GM23338 (cell line): ENCODE results near the gene LIPM. TPM values are rescaled to one million over a fixed set of nuclear protein-coding genes. Genes with fewer than 3 reads are reported as not detected.

Experiments
- ATAC-seq: fragments of 200-7000 bp; cut with Tn5 transposase; 3 replicates; pipeline ENCODE4 v1.9.1; 2020
- DNase-seq: peaks from one replicate; pipeline ENCODE4 v3.0.0-alpha.2; 2015; ENCODE audit warnings: low spot score
- H2AFZ ChIP-seq: fragments of 200-600 bp; sonication (generic); 2 replicates; pipeline ENCODE4 v1.8.0; 2016; ENCODE audit warnings: antibody characterized with exemption, mild to moderate bottlenecking, moderate library complexity
- H3F3A ChIP-seq: fragments of 200-600 bp; sonication (generic); replicated peaks from 2 replicates; pipeline ENCODE4 v1.8.0; 2017; ENCODE audit warnings: antibody characterized with exemption, mixed run types, low read depth
- H3K27ac ChIP-seq: fragments of 200-600 bp; sonication (generic); 2 replicates; pipeline ENCODE4 v1.6.1; 2016; ENCODE audit warnings: low read depth
- H3K27me3 ChIP-seq: fragments of 200-600 bp; sonication (generic); 2 replicates; pipeline ENCODE4 v1.8.0; 2016; ENCODE audit warnings: mild to moderate bottlenecking, mixed run types, moderate library complexity; ENCODE audit not compliant: insufficient read depth
- H3K36me3 ChIP-seq: fragments of 200-600 bp; sonication (generic); 2 replicates; pipeline ENCODE4 v1.8.0; 2016; ENCODE audit warnings: mild to moderate bottlenecking; ENCODE audit not compliant: insufficient read depth
- H3K4me1 ChIP-seq: fragments of 200-600 bp; sonication (generic); 2 replicates; pipeline ENCODE4 v1.8.0; 2016; ENCODE audit warnings: mild to moderate bottlenecking, moderate library complexity; ENCODE audit not compliant: insufficient read depth
- H3K4me2 ChIP-seq: fragments of 200-600 bp; sonication (generic); 2 replicates; pipeline ENCODE4 v1.7.1; 2017; ENCODE audit warnings: mixed run types
- H3K4me3 ChIP-seq: fragments of 200-600 bp; sonication (generic); 2 replicates; pipeline ENCODE4 v1.6.1; 2016; ENCODE audit warnings: mixed run types
- H3K79me2 ChIP-seq: fragments of 200-600 bp; sonication (generic); replicated peaks from 2 replicates; pipeline ENCODE4 v1.8.0; 2017; ENCODE audit warnings: mild to moderate bottlenecking; ENCODE audit not compliant: insufficient read depth
- H3K9me2 ChIP-seq: fragments of 200-600 bp; sonication (generic); 2 replicates; pipeline ENCODE4 v1.8.0; 2017; ENCODE audit not compliant: insufficient read depth
- H4K20me1 ChIP-seq: fragments of 200-600 bp; sonication (generic); replicated peaks from 2 replicates; pipeline ENCODE4 v1.8.0; 2017; ENCODE audit warnings: mild to moderate bottlenecking; ENCODE audit not compliant: insufficient read depth
- H3K27ac Mint-ChIP-seq: 2 replicates; pipeline ENCODE4 v1.8.0; 2020; ENCODE audit warnings: inconsistent platforms, mild to moderate bottlenecking, moderate library complexity, mixed read lengths
- H3K27me3 Mint-ChIP-seq: 3 replicates; pipeline ENCODE4 v1.8.0; 2022; ENCODE audit warnings: low read depth, mild to moderate bottlenecking, moderate library complexity, mixed read lengths, inconsistent platforms; ENCODE audit not compliant: insufficient read depth, poor library complexity
- H3K36me3 Mint-ChIP-seq: 3 replicates; pipeline ENCODE4 v1.8.0; 2021; ENCODE audit warnings: low read depth, mild to moderate bottlenecking, inconsistent platforms, moderate library complexity, mixed read lengths
- H3K4me1 Mint-ChIP-seq: 3 replicates; pipeline ENCODE4 v1.8.0; 2020; ENCODE audit warnings: mild to moderate bottlenecking, inconsistent platforms, mixed read lengths
- H3K4me3 Mint-ChIP-seq: 3 replicates; pipeline ENCODE4 v1.8.0; 2021; ENCODE audit warnings: moderate library complexity, mild to moderate bottlenecking, inconsistent platforms, mixed read lengths
- H3K9me3 Mint-ChIP-seq: 3 replicates; pipeline ENCODE4 v1.8.0; 2020; ENCODE audit warnings: moderate library complexity, mild to moderate bottlenecking, inconsistent platforms, mixed read lengths
- CREB1 ChIP-seq: fragments of 250-450 bp; sonication (Bioruptor Pico); IDR thresholded peaks from 2 replicates; pipeline ENCODE4 v1.5.0; 2020; ENCODE audit warnings: low read depth, mild to moderate bottlenecking, moderate library complexity
- ETS1 ChIP-seq: IDR thresholded peaks from 2 replicates; pipeline ENCODE4 v1.6.1; 2016; ENCODE audit warnings: antibody characterized with exemption
- EZH2phosphoT487 ChIP-seq: fragments of 200-600 bp; sonication (generic); IDR thresholded peaks from one replicate; pipeline ENCODE4 v1.8.1; 2018; ENCODE audit warnings: antibody characterized with exemption; ENCODE audit not compliant: unreplicated experiment
- ZNF462 ChIP-seq: fragments of 250-450 bp; sonication (Bioruptor Pico); IDR thresholded peaks from 2 replicates; pipeline ENCODE4 v1.5.0; 2020; ENCODE audit warnings: mild to moderate bottlenecking, moderate library complexity
- polyA plus RNA-seq: library from polyadenylated mRNA; unstranded; fragments of >200 nt; fragmentation: Nextera tagmentation; extraction: Ambion mirVana; gene quantifications from 2 replicates; pipeline ENCODE4 v1.2.1, GENCODE V29; 2016
- total RNA-seq: library from RNA; depleted of rRNA; stranded (reverse); fragments of >200 nt; shearing (Covaris generic); gene quantifications from 2 replicates; pipeline ENCODE4 v1.2.3, GENCODE V29; 2014

LIPM gene
- total and polyA plus RNA-seq, 2 experiments from 2014 or later = not detected

GRCh38 chr10:88765816-88766215, 36.7 kb upstream of the LIPM start (continued):
- no peak for TF ChIP-seq ZNF462
- no peak for TF ChIP-seq CREB1 (CRISPR knock-in tag)

GRCh38 chr10:88769384-88769783, 33.1 kb upstream of the LIPM start:
- H3K36me3 ChIP-seq = no peaks in the 10 kb centered on the region
- Mint-ChIP-seq H3K27me3 (no peaks in the 10 kb centered on the region), H3K27ac (no peak overlapping the region), H3K9me3 (peaks cover 3% of the 10 kb centered on the region; the same call in 1 of the 3 replicates), H3K36me3 (no peaks in the 10 kb centered on the region), H3K4me3 (no peak overlapping the region), H3K4me1 (peaks cover 14% of the 10 kb centered on the region)
- H2AFZ ChIP-seq = no peak overlapping the region
- H3F3A ChIP-seq = no peaks in the 10 kb centered on the region
- DNase-seq (no peak), ATAC-seq (no peak)
- H3K4me3 ChIP-seq = no peak overlapping the region
- H3K27me3 ChIP-seq = no peaks in the 10 kb centered on the region
- no peaks in the 10 kb centered on the region for H3K9me2 ChIP-seq
- no peaks in the 10 kb centered on the region for H3K4me1 ChIP-seq
- H3K79me2 ChIP-seq = no peaks in the 10 kb centered on the region
- H3K4me2 ChIP-seq = no peak overlapping the region
- no peak overlapping the region for H3K27ac ChIP-seq
- TF ChIP-seq EZH2phosphoT487 = no peak
- TF ChIP-seq ETS1 = no peak
- no peaks in the 10 kb centered on the region for H4K20me1 ChIP-seq
